Endodermal cell (in vitro differentiated cells): Measurements from ENCODE around the gene ALDH1A1. TPM values are rescaled to one million over a fixed set of nuclear protein-coding genes. Genes with fewer than 3 reads are reported as not detected.
A peak's percentile ranks its signal among the peaks of the same experiment; 100 is the strongest.

Source experiments
- DNase-seq: peaks from one replicate; pipeline ENCODE4 v3.0.0-alpha.2; 2017
- H3K27ac ChIP-seq: 2 replicates; pipeline ENCODE4 v1.5.1; 2013; ENCODE audit warnings: mild to moderate bottlenecking, low read depth, low read length, moderate library complexity
- H3K27me3 ChIP-seq: 2 replicates; pipeline ENCODE4 v1.6.1; 2013; ENCODE audit warnings: mild to moderate bottlenecking, low read length, moderate library complexity; ENCODE audit not compliant: insufficient read depth, control insufficient read depth, poor library complexity, severe bottlenecking
- H3K36me3 ChIP-seq: 2 replicates; pipeline ENCODE4 v1.7.0; 2013; ENCODE audit warnings: mild to moderate bottlenecking, low read length, moderate library complexity; ENCODE audit not compliant: control insufficient read depth, insufficient read depth
- H3K4me1 ChIP-seq: one replicate; pipeline ENCODE4 v1.7.0; 2013; ENCODE audit warnings: low read length; ENCODE audit not compliant: control insufficient read depth, insufficient read depth
- H3K4me3 ChIP-seq: 2 replicates; pipeline ENCODE4 v1.5.1; 2013; ENCODE audit warnings: mild to moderate bottlenecking, low read length, moderate library complexity
- H3K9ac ChIP-seq: 2 replicates; pipeline ENCODE4 v1.6.1; 2013; ENCODE audit warnings: mild to moderate bottlenecking, low read length, moderate library complexity; ENCODE audit not compliant: poor library complexity, severe bottlenecking; ENCODE audit errors: extremely low read depth
- H3K9me3 ChIP-seq: 2 replicates; pipeline ENCODE4 v1.6.1; 2013; ENCODE audit warnings: mild to moderate bottlenecking, low read length, moderate library complexity; ENCODE audit not compliant: control insufficient read depth
- H3K27ac Mint-ChIP-seq: 2 replicates; pipeline ENCODE4 v1.8.0; 2020; ENCODE audit warnings: mixed read lengths
- H3K27me3 Mint-ChIP-seq: 2 replicates; pipeline ENCODE4 v1.8.0; 2021; ENCODE audit warnings: mild to moderate bottlenecking, mixed read lengths; ENCODE audit not compliant: insufficient read depth
- H3K36me3 Mint-ChIP-seq: 2 replicates; pipeline ENCODE4 v1.8.0; 2020; ENCODE audit warnings: low read depth, mixed read lengths
- H3K4me1 Mint-ChIP-seq: 2 replicates; pipeline ENCODE4 v1.8.0; 2020; ENCODE audit warnings: mixed read lengths
- H3K4me3 Mint-ChIP-seq: 2 replicates; pipeline ENCODE4 v1.8.0; 2020; ENCODE audit warnings: mild to moderate bottlenecking, moderate library complexity, mixed read lengths
- H3K9me3 Mint-ChIP-seq: 2 replicates; pipeline ENCODE4 v1.8.0; 2020; ENCODE audit warnings: mild to moderate bottlenecking, mixed read lengths
- CTCF ChIP-seq: fragments of 200-600 bp; sonication (generic); conservative IDR thresholded peaks from 2 replicates; pipeline ENCODE4 v1.5.0; 2021; ENCODE audit warnings: antibody characterized with exemption, mild to moderate bottlenecking
- WGBS, 2 experiments: methylation state at CpG; one replicate each; pipeline versions ENCODE4 v1.1.5 to v1.1.7; 2013; ENCODE audit warnings: missing lambda C conversion rate in 2 of 2, mixed read lengths in 1 of 2; ENCODE audit not compliant: insufficient coverage in 1 of 2, insufficient read length in 1 of 2; 5-methylcytosine and 5-hydroxymethylcytosine counted together
- total RNA-seq, 2 donors: library from RNA; stranded (reverse); fragmentation: NEBNext Ultra II Directional in 1 of 2; extraction: Animal tissue kit (Norgen Biotek cat#: 25700) in 1 of 2; gene quantifications; 2 replicates in 1 of 2; 3 replicates in 1 of 2; pipeline ENCODE4 v1.2.1, GENCODE V29; 2021

The ALDH1A1 gene
- total RNA-seq, 2 donors from 2014 or later, result 3.5 to 4.6 TPM

DNA sequence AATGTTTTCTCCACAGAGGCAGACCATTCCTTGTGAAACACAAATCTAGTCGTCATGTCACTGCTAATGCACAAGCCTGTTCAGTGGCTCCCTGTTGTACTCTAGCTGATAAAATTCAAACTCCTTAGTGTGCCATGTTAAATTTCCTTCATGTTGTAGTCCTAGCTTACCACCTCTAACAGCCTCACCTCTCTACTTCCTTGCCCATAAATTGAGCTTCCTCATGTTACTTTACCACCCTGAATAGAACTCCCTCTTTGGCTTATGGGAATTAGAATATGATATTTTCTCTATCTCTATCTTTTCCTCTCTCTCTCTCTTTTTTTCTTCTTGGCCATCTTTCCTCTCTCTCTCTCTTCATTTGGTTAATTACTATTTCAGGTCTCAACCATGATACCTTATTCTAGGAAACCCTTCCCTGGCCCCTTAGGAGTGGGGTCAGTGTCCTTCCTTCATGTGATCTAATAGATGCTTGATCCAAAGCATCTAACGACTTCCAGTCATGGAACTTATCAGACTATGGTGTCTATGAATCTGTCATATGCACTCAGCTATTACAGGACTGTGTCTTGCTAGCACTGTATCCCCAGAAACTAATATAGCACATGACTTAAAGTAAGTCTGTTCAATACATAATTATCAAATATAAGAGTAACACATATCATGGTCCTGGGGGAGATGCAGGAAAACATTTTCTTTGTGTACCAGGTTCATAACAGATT lies 31.5 kb upstream of the ALDH1A1 start:
- H3K4me3 ChIP-seq, result no peak overlapping the region
- Mint-ChIP-seq H3K4me3 (no peak overlapping the region), H3K27me3 (no peaks in the 10 kb centered on the region), H3K9me3 (no peaks in the 10 kb centered on the region), H3K4me1 (peaks cover 28% of the 10 kb centered on the region), H3K27ac (no peak overlapping the region), H3K36me3 (no peaks in the 10 kb centered on the region)
- 85 to 97% methylated on average over 2 of the region's 2 CpGs for WGBS, 2 experiments
- H3K9ac ChIP-seq, result no peak overlapping the region
- H3K27me3 ChIP-seq, result no peaks in the 10 kb centered on the region
- no peaks in the 10 kb centered on the region for H3K4me1 ChIP-seq
- no peak overlapping the region for H3K27ac ChIP-seq
- no peaks in the 10 kb centered on the region for H3K9me3 ChIP-seq
- no peaks in the 10 kb centered on the region for H3K36me3 ChIP-seq
- DNase-seq, result no peak
- no peak for TF ChIP-seq CTCF

DNA sequence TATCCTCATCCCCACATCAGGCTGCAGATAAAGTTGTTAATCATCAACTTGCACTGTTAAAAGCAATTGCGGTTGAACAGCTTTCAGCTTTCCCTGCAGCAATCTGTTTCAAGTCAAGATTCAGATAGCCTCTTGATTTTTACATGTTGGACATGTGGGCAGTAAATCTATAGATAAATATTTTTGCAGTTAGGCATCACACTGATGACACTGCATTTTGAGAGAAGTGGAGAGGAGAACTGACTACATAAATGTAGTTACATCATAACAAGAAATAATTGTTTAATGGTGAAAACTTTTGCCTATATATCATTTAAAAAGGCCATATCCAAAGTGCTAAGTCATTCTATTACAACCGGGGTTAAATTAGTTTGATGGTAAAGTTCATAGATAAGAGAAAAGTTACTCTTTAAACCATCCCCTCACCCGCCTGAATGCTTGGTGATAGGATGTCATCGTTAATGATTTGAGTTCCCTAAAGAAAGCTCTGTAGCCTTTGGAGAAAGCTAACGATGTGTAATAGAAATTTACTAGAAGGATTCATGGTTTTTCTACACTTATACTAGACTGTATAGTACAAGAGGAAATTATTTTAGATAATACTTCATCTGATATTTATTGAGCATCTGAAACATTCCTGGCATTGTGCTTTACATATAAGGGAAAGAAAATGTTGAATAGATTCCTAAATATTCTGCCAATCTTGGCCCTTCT lies 30.8 kb upstream of the ALDH1A1 start:
- DNase-seq, result no peak
- no peaks in the 10 kb centered on the region for H3K27me3 Mint-ChIP-seq
- Histone ChIP-seq H3K9me3 (no peaks in the 10 kb centered on the region), H3K4me1 (no peaks in the 10 kb centered on the region), H3K27me3 (no peaks in the 10 kb centered on the region), H3K27ac (no peak overlapping the region), H3K4me3 (peak overlapping the region; percentile 61), H3K36me3 (no peaks in the 10 kb centered on the region), H3K9ac (no peak overlapping the region)
- peaks cover 31% of the 10 kb centered on the region for H3K4me1 Mint-ChIP-seq
- no peaks in the 10 kb centered on the region for H3K36me3 Mint-ChIP-seq
- TF ChIP-seq CTCF, result no peak
- WGBS, 2 experiments, result 73 to 80% methylated on average over 1 to 3 of the region's 5 CpGs
- H3K4me3 Mint-ChIP-seq, result no peak overlapping the region
- no peak overlapping the region for H3K27ac Mint-ChIP-seq
- no peaks in the 10 kb centered on the region for H3K9me3 Mint-ChIP-seq

DNA sequence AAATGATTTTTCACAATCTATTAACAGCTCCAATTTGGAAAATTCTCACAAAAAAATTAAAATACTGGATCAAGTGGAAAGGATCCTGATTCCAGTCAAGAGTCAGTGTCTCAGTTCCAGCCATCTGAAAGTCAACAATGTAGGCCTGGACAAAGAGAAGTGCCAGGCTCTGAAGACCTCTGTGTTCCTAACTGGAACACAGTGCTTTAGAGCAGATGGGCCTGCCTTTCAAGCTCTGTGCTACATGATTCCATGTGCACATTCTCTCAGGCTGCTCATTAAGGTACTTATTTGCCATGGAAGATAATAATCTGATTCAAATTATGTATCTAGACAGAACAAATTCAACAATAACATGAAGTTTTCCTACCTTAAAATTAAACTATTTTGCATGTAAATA lies 30.2 kb upstream of the ALDH1A1 start:
- H3K9me3 Mint-ChIP-seq, result no peaks in the 10 kb centered on the region
- no peak overlapping the region for H3K4me3 Mint-ChIP-seq
- Histone ChIP-seq H3K4me1 (no peaks in the 10 kb centered on the region), H3K9me3 (no peaks in the 10 kb centered on the region), H3K27me3 (no peaks in the 10 kb centered on the region), H3K9ac (no peak overlapping the region), H3K4me3 (no peak overlapping the region), H3K36me3 (no peaks in the 10 kb centered on the region), H3K27ac (no peak overlapping the region)
- H3K36me3 Mint-ChIP-seq, result no peaks in the 10 kb centered on the region
- no peak overlapping the region for H3K27ac Mint-ChIP-seq
- no peak for TF ChIP-seq CTCF
- DNase-seq, result no peak
- no peaks in the 10 kb centered on the region for H3K27me3 Mint-ChIP-seq
- peaks cover 31% of the 10 kb centered on the region for H3K4me1 Mint-ChIP-seq
